Measurements from ENCODE around the gene MOCS1. TPM values are rescaled to one million over a fixed set of nuclear protein-coding genes. Genes with fewer than 3 reads are reported as not detected.

MOCS1 gene
- total RNA-seq, 1 donor from 2014 or later = 0.39 TPM

DNA sequence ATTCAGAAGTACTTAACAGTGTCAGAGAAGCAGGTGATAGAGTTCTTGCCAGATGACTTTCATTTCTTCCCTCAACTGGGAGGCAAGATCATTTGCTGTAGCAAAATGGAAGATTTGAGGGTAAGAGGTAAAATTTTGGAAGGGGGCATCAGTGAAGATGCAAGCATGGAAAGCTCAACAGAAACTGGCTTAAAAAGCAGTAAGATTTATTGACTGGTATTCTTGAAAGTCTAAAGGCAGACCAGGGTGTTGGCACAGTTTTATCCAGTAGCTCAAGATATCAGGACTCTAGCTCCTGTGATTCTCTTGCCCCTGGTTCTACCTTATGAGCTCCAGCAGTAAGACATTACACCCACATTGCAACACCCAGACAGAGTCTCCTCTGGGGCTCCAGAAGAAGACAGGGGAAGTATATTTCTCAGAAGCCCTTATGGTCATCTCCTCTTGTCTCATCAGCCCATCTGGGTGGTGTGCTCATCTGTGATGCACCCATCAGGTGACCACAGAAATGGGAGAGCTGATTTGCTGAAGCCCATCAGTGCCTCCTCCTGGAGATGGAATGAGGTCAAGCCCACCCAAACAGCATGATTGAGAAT, 16.0 kb upstream of the MOCS1 start:
- intact Hi-C loops (cut with micrococcal nuclease) = no loop called here

DNA sequence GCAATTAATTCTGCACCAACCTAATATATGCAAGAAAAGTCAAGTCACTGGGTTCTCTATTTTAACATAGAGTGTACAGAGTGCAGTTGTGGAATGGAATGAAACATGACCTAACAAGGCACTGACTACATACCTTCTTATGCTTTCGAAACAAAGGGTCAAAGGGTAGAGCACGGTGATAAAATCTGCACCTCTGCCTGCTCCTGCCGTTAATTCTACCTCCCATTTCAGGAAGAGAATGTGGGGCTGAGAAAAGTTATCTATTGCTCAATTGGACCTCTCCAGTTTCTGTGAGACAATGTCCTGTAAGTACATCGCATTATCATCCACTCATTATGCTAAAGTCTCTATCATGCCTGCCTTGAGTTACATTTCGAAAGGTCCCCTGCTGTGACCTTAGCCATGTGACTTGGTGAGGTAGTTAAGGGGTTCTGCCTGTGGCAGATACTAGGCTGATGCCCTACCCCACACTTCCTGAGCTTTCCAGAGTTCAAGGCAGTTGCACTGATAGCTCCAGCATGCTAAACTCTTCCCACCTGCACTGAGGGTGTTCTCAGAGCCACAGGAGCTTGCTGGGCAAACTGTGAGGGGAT, 14.0 kb upstream of the MOCS1 start:
- intact Hi-C loops (cut with micrococcal nuclease) = no loop called here

DNA sequence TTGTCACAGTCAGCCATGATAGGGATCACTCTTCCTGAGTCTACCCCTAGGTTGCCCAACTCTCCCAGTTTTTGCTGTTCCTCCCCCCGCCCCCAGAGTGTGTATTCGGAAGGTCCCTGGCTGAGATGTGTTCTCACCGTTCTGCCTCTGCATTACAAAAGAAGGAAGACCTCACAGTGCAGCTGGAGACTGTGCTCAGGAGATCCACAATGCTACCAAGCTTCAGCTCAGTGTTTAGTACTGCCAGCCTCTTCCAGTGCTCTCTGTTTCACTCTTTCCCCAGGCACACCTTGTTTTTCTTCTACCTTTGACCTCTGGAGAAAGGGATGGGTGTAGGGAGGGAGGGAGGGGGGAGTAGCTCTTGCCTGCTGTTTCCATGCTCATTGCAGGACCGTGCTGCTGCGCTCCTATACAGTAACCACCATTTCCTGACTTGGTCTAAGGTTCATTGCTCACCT, 13.4 kb upstream of the MOCS1 start:
- intact Hi-C loops (cut with micrococcal nuclease) = no loop called here

DNA sequence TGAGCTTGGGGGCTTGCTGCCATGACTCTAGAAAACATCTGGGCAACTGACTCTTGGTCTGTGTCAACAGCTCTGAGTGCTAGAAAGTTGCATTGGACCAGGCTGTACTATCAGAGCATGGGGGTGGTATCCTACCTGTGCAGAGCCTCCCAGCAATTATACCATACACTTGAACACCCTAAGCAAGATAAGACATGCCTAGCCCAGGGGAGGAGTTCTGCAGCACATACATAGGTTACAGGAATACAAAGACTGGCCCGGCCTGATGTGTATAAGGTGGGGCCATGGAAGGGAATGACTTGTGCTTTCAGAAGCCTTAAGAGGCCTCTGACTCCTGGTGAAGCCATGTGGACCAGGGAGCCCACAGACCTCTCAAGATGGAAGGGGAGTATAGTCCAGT, 11.4 kb upstream of the MOCS1 start:
- intact Hi-C loops (cut with micrococcal nuclease) = no loop called here

DNA sequence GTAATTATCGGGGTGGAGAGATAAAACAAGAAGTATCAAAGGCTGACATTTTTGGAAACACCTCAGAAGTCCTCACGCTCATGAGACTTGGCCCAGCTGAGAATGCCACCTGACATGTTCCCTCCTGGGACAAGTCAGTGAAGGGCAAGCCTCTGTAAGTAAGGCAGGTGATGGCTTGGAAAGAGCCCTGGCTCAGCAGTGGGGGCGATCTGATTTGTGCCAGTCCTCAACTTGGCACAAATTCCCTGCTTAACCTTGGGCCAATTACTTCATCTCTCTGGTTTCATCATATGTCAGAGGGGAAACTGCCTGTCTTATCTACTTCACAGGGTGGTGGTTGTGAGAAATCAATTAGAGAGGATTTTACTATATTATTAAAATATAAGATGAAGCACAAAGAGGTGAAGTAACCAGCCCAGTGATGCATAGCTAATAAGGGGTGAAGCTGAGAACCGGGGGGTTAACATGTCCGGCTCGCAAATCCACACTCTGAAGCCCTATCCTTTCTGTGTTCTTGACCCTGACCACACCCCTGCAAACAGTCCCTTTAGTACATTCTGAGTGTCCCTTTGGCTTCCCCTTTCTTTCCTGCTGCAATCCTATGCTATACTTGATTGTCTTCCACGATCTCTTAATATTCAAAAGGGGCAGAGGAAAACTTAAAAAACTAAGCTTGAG, 8.8 kb upstream of the MOCS1 start:
- intact Hi-C loops (cut with micrococcal nuclease) = no loop called here

DNA sequence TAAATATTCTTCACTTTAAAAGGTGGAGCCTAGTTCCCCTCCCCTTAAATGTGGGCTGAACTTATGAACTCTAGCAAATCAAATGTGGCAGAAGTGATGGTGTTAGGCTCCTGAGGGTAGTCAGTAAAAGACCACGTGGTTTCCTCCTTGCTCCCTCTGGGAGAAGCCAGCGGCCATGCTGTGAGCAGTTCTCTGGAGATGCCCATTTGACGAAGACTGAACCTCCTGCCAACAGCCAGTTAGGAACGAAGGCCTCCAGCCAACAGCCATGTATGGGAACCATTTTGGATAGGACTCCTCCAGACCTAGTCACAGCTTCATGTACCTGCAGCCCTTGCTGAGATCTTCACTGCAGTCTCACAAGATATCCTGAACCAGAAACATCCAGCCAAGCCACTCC, 7.6 kb upstream of the MOCS1 start:
- intact Hi-C loops (cut with micrococcal nuclease) = no loop called here

DNA sequence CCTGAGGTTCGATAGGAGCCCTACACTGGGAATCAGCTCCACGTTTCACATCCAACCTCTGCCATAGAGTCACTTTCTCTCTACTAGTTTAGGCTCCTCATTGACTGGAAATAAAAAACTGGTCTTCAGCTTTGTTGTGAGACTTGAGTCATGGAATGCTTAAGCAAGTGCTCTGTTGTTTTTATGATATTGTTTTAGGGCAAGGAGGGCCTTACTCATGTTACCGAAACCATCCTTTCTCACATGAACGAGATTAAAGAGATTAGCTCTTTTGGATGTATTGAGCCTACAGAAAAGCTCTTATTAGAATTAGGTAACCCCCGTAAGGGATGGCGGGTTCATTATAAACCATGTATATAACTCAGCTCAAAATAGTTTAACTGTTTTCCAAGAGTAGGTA, 6.9 kb upstream of the MOCS1 start:
- intact Hi-C loops (cut with micrococcal nuclease) = no loop called here

DNA sequence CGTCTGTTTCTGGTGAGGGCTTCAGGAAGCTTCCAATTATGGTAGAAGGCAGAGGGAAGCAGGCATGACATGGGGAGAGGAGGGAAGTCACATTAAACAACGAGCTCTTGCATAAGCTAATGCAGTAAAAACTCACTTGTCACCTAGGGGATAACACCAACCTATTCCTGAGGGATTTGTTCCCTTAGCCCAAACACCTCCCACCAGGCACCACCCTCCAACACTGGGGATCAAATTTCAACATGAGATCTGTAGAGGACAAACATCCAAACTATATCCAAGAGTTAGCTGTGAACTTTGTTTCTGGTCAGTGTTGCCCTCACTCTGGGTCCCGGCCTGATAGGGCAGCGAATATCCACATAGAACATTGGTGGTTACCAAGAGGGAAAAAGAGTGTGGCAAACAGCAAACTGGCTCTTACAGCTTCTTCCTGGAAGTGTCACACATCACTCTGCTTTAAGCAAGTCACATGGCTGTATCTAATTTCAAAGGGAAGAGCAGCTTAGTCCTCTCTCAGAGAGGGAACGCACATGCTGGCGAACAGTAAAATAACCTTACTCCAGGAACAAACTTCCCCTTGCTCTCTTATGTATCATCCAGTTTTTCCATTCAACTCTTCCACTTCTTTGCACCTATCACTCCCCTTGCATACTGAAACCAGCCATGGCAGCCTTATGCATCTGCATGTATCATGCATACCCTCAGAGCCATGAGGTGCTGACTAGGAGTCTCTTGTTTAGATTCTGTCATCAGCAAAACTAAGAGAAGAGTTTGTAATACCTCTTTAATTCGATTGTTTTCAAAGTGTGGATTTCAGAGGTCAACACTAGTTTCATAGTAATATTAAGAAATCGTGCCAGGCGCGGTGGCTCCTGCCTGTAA, 4.8 kb upstream of the MOCS1 start:
- intact Hi-C loops (cut with micrococcal nuclease) = no loop called here

DNA sequence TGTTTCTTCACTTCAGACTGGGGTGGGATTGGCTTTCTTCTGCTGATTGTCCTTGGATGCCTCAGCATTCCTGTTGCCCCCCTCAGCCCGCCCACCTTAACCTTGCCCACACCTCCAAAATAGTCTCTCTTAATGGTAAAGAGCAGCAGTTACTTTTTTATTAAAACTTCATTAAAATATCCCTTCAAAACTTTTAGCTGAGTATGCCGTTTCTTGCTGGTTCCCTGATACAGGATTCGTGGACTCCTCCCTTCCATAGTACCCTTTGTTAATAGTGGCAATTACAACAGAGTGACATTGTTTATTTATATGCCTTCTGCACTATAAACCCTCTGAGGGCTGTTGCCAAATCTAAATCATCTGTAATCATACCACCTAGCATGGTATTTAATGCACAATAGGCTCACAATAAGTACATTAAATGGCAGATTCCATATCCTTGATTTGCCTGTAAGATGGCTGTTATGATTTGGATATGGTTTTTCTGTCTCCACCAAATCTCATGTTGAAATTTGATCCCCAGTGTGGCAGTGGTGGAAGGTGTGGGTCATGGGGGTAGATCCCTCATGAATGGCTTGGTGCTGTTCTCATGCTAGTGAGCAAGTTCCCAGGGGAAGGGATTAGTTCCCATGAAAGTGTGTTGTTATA, 3.5 kb upstream of the MOCS1 start:
- intact Hi-C loops (cut with micrococcal nuclease) = no loop called here

DNA sequence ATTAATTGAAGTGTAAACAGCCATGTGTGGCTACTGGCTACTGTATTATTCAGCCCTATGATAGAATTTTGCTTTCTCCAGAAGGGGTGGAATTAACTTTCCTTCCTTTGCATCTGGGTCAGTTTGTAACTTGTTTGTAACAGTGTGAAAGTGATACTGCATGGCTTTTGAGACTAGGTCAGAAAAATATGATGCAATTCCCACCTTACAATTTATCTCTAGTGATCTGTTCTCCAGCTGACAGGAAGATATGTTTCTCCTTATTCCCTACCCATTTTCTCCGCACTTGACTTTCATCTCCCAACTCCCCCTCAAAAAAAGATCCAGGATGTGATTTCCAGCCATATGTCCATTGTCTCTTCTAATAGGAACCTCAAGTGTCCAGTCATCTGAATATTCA, 2.6 kb upstream of the MOCS1 start:
- intact Hi-C loops (cut with micrococcal nuclease) = no loop called here

DNA sequence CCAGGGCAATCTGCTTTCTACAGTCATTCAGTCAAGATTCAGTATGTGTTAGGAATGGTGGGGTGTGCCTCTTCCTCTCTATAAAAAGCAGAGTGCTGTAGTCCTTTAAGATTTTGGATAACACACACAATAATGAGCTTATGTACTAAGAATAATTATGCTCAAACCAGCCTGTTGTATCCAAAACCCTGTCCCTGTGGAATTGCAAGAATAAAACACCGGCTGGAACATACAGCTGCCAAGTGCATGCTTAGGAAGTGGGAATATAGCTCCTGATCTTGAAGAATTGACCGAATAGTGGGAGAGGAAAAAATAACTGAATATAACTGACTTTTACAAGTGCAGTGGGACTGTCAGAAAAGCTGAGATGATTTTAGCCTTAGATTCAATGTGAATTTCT, 979 bp upstream of the MOCS1 start:
- intact Hi-C loops (cut with micrococcal nuclease) = no loop called here

DNA sequence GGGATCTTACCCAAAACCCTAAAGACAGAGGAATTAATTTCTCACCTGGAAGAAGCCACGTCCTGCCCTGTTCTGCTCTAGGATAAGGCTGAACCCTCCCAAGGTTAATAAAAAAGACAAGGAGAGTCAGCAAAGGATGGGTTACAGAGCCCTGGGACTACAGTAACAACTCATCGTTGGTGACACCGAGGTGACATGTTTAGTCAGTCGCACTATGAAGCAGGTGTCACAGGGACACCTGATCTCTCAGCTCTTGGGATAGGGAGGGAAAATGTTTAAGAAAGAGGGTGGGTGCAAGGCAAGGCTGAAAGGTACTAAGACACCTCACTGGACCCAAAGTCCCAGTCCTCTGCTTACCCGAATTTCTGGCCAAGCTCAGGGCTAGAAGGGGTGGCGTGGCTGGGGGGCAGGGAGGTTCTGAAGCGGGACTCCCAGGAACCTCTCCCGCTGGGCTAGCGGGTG, 562 bp downstream of the MOCS1 start:
- intact Hi-C loops (cut with micrococcal nuclease) = no loop called here

DNA sequence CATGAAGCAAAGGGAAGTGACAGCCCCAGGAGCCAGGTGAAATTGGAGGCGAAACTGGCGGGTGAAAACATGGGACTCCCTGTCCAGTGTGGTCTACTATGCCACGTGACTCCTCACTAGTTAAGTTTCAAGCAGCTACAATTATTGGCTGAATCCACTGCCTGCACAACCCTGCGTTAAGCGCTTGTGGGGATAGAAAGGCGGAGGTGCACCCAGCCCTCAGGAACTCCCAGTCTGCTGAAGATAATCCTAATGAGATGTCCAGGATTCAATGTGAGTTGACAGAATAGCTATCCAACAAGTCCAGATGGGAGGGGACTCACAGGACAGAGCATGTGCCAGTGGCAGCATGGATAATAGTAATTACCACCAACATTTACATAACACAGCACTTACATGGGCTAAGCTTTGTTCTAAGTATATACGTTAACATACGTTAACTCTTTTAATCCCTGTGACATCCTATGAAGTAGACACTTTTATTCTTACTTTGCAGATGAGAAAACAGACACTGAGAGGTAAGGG, 1.8 kb downstream of the MOCS1 start:
- intact Hi-C loops (cut with micrococcal nuclease) = no loop called here

DNA sequence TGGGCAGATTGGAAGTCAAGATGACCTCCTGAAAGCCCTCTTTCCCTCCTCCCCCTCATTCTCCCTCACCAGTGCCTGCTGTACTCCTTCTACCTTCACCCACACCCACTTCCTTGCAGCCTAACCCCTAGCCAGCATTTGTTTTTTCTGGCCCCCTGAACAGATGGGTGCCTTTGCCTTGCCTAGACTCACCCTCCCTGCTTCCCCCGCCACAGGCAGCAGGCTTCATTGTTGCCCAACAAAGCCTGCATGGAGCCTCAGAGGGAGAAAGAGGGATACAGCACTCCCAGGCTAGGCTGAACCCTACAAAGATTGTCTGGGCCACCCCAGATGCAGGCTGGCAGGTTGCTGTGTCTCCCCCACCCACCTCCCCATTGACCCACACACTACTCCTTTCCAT, 2.7 kb downstream of the MOCS1 start:
- intact Hi-C loops (cut with micrococcal nuclease) = no loop called here

DNA sequence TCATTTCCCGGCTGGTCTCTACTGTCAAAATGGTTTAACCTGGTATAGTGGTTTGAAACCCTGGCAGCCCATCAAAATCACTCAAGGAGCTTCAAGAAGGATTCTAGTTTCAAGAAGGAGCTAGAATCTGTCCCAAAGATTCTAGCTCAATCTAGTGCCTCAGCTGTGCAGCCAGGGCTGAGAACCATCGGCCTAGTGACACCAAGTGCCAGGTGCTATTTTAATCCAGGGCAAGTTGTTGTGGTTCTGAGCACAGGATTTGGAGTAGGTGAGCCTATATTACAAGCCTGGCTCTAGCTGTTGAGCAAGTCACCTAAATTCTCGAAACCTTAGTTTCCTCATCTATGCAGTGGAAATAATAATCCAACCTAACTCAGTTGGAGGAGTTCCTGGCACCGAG, 3.7 kb downstream of the MOCS1 start:
- intact Hi-C loops (cut with micrococcal nuclease) = no loop called here

DNA sequence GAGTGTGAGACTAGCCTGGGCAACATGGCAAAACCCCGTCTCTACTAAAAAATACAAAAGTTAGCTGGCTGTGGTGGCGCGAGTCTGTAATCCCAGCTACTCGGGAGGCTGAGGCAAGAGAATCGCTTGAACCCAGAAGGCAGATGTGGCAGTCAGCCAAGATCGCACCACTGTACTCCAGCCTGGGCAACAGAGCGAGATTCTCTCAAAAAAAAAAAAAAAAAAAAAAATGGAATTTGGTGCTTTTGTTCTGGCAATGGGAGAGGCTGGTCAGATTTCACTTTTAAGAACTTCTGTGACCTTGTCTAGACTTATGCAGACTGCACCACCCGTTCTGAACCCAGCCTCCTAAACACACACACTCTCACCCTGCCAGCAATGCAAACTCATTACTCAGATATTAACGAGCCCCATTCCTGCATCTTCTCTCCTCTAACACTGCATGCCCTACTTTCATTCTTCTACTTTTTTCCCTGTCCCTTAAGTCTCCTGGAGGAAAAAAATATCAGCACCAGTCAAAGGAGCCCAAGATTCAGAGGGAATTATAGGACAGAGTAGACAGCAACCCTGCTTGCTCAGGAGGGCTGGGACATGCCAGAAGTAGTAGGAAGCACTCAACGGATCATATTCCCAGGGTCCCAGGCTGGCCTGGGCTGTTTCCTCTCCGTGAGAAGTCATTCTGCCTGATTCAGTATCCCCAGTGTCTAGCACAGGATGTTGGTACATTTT, 4.4 kb downstream of the MOCS1 start:
- intact Hi-C loops (cut with micrococcal nuclease) = no loop called here

DNA sequence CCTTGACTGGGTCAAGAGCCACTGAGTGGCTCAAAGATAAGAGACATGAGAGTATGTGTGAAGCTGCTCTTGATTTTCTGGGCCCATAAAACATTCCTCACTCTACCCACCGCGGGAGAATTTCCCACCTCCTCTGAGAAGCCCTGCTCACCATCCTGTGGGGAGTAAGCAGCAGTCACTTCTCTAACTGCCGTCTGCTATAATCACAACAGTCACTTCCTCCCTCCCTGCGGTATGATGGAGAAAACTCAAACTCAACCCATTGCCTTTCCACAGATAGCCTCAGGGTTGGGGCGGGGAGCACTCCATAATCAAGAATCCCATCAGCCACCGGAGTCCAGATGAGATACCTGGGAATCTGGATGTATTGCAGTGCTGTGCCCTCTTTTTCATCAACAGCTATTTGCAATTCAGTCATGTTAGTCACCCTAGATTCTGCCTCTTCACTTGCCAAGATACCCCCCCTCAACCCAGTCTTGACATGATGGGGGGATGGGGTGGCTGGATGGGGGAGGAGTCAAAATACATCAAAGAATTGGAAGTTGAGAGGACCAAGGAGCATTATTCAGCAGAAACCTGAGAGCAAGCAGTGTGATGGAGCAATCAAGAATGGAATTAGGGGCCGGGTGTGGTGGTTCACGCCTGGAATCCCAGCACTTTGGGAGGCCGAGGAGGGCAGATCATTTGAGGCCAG, 5.1 kb downstream of the MOCS1 start:
- intact Hi-C loops (cut with micrococcal nuclease) = no loop called here

DNA sequence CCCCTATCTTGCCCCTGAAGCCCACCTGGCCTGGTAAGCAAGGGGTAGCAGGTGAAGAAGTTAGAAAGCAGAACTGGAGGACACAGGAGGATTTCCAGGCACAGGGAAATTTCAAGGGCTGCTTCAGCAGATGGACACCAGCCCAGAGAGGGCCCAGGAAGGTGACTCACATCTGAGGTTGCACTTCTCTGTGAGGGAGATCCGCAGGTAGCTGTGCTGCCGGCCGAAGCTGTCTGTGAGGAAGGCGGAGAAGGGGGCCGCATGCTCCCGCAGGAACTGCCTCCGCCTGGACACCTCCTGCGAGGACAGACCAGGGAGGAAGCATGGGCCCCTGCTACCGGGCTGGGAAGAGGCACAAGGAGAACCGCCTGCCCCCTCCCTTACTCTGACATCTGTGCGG, 7.1 kb downstream of the MOCS1 start:
- intact Hi-C loops (cut with micrococcal nuclease) = no loop called here

DNA sequence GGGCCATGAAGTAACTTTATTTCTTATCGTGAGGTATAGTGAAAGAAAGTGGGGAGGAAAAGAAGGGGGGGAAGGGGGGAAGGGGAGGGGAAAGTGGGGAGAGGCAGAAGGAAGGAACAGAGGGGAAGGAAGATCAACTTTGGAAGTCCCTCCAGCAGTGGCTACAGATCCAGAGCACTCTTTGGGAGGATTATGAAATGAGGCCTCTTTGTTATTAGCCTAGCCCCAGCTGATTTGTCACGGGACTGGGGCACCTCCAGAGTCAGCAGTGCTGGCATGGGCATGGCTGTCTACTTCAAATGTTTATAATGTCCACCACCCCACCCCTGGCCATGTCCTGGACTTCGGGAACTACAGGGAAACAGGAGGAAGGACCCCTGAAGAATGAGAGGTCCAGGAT, 7.6 kb downstream of the MOCS1 start:
- intact Hi-C loops (cut with micrococcal nuclease) = no loop called here

DNA sequence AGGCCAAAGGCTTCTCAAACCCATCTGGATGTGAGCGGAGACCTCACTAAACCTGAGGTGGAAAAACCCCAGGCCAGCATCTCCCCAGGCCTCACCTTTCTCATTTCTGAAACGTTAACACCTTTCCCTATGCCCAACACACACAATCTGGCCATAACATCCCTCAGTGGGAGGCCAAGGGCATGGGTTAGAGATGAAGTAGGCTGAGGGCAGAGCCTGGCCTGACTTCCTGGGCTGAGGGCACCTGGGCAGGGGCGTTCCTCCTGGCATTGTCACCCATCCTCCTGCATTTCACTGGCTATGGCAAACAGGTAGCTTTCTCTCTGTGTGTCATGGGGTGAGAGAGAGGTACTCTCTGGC, 8.4 kb downstream of the MOCS1 start:
- intact Hi-C loops (cut with micrococcal nuclease) = no loop called here
